HS-27A (cell line): ENCODE data around the gene ARMC8.
A peak's percentile ranks its signal among the peaks of the same experiment; 100 is the strongest.

Experiments used
- DNase-seq: peaks from one replicate; pipeline ENCODE4 v3.0.0-alpha.2; 2012; ENCODE audit warnings: low read depth, missing footprints

The ARMC8 gene

GRCh38 chr3:138310494-138310893, 123.4 kb downstream of the ARMC8 start:
- DNase-seq = no peak

DNA sequence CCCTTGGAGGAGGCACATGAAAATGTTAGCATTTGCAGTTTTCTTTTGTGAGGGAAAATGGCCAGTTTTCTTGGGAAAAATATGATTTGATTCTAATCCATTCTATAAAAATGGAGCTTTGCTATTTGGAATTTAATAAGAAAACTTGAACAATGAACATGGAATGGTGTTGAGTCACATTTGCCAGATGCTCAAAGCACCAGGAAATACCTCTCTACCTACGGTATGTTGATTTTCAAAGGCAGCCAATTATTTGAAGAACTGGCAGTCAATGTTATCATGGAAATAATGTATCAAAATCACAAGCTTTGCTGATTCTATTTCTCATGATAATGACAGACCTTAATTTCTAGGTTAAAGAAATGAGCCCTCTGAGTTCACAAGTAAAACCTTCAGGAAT, 127.7 kb downstream of the ARMC8 start:
- no peak for DNase-seq

GRCh38 chr3:138317687-138318086, 130.6 kb downstream of the ARMC8 start:
- no peak for DNase-seq

DNA sequence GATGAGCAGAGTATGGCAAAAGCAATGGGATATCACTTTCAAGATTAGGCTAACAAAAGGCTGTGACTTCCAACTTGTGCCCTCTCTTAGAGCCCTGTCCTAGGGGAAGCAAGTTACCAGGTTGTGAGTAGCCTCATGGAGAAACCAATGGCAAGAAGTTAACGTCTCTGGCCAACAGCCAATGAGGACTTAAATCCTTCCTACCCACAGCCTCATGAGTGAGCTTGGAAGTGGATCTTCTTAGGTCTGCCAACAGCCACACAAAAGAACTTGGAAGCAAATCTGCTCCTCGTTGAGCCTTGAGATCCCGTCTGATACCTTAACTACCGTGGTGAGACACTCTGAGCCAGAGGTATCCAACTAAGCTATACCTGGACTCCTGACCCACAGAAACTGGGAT, 136.9 kb downstream of the ARMC8 start:
- DNase-seq = no peak

- no peak for DNase-seq
Measured at GRCh38 chr3:138325990-138326389, 138.9 kb downstream of the ARMC8 start.

GRCh38 chr3:138326866-138327595, 139.9 kb downstream of the ARMC8 start:
- no peak for DNase-seq

- DNase-seq = no peak
Measured at GRCh38 chr3:138327831-138328230, 140.7 kb downstream of the ARMC8 start.

- no peak for DNase-seq
Measured at GRCh38 chr3:138328341-138328740, 141.2 kb downstream of the ARMC8 start.

- peak; percentile 45 for DNase-seq
Measured at GRCh38 chr3:138329127-138329983, 142.3 kb downstream of the ARMC8 start, which contains the start of gene NME9. NME9 (minus strand) TSS chr3:138329851; CDS start chr3:138329335, 516 bp downstream.

GRCh38 chr3:138329984-138330293, 142.8 kb downstream of the ARMC8 start:
- no peak for DNase-seq

DNA sequence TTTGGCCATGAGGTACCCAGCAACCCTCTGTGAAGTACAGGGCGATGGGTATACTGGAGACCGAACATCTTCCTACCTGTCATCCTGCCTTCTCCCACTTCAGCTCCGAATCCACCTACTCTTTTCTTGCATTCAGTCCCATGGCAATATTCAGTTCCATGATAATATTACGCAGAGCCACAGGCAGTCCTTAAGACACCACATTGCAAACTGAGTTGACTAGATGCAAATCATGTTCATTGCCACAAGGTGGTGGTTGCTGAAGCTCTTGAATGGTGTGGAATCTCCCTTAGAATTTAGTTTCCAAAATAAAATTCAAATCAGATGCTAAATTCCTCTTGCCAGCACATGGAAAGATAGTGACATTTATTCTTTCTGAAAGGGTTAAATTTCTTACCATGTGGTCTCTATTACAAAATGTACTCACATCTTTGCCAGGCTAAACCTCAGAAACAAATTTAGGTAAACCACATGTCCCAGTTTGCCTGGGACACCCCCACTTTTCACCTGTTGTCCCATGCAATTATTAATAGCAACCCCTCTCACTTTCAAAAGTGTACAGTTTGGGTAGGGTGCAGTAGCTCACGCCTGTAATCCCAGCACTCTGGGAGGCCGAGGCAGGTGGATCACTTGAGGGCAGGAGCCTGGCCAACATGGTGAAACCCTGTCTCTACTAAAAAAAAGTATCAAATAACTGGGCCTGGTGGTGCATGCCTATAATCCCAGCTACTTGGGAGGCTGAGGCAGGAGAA, 144.2 kb downstream of the ARMC8 start:
- DNase-seq = no peak

- DNase-seq = no peak
Measured at GRCh38 chr3:138332472-138333073, 145.5 kb downstream of the ARMC8 start.

DNA sequence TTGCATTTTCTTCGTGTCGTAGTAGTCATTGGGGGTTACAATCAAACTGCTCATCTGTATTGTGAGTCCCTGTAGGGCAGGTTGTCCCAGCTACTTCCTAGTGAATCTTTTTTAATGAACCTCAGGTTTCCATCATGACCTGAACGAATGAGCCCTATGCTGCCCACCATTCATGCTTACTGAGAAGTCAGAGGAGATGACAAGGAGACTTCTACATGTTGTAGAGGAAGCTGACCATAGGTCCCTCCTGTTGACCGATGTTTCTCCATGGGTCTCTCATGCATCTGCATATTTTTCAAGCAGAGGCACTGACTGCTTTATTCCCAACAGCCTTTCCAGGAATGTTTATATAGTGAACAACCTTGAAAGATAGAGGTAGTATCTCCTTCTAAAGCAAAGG, 147.5 kb downstream of the ARMC8 start:
- no peak for DNase-seq

DNA sequence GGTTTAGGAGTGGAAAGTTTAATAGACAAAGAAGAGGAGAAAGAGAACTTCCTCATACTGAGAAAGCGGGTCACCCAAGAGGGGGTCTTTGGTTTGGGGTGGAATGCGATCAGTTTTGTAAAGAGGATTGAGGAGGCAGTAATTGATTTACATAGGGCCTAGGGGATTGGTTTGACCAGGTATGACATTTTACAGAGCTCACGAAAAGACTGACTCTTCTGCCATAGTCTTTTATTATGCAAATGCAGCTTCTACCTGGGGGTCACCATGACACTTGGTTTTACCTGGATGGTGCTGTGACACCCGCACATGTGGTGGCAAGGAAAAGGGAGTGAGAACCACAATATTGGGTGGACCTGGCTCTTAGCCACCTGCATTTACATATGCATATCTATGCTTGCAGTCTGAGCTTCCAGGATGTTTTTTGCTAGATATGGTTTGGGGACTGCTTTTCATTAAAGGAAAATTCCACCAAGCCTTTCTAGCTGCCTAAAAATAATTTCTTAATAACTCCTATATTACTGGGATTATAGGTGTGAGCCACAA, 149.4 kb downstream of the ARMC8 start:
- DNase-seq = no peak

DNA sequence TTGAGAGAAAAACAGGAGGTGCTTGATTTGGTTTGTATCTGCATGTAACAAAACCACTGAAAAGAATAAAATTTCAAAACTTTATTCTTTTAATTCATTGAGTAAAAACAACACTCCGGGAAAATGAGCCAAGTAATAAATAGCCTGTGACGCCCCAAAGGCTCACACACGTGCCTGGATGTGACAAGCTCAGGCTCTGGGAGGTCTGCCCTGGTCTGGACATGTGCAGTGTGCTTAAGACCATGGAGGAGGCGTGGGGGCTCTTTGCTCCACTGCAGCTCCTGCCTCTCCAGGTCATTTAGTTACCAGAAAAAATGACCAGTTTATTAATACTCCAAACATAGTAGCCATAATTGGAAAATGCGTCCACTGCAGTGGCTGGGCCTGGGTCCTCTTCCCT, 151.1 kb downstream of the ARMC8 start:
- no peak for DNase-seq

- DNase-seq = no peak
Measured at GRCh38 chr3:138338811-138339210, 151.7 kb downstream of the ARMC8 start.

GRCh38 chr3:138340511-138340910, 153.4 kb downstream of the ARMC8 start:
- DNase-seq = no peak

GRCh38 chr3:138344754-138345153, 157.7 kb downstream of the ARMC8 start:
- no peak for DNase-seq
